ENCODE results near the gene STRAP.

Gene STRAP

DNA sequence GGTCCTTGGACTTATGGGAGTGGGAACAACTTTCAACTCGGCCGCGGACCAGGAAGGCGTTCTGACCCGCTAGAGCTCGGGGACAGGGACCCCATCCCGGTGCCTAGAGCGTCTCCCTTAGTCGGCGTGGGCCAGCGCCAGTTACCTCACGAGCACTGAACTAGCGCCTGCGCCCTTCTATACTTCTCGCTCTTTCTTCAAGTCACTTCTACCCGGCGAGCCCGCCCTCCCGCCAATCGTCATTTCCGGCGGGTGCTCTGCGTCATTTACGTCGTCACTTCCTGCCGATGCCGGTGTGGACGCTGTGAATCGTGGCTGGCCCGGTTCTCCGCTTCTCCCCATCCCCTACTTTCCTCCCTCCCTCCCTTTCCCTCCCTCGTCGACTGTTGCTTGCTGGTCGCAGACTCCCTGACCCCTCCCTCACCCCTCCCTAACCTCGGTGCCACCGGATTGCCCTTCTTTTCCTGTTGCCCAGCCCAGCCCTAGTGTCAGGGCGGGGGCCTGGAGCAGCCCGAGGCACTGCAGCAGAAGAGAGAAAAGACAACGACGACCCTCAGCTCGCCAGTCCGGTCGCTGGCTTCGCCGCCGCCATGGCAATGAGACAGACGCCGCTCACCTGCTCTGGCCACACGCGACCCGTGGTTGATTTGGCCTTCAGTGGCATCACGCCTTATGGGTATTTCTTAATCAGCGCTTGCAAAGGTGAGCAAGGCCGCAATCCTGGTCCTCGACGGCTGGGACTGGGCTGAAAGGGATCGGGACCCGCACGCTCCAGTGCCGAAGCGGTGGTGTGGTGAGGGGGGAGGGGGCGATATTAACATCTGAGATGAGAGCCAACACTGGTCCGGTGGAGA is at the start of gene STRAP:
Gene STRAP (plus strand): TSS at position 270 of the 854 bp plus-strand sequence. CDS start 321 bp downstream, at position 591.
- peak; percentile 90 for DNase-seq (ENCODE audit: low read depth)

DNA sequence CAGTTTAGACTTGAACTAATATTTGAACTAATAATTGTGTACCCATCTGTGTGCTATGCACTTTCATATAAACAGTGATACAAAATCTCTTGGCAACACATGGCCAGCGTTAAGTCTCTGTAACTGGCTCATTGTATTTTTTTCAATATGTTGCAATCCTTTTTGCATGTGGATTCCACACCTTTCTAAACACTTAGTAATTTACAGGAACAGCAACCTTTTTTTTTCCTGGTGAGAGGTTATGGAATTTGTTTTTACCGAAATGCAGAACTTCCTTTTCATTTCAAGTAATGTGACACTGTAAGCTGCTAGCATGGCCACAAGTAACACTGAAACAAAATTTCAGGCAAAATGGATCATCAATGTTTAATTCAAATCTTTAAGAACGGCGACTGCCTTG is 47.6 kb upstream of the STRAP start:
- no peak for DNase-seq (ENCODE audit: low read depth)

DNA sequence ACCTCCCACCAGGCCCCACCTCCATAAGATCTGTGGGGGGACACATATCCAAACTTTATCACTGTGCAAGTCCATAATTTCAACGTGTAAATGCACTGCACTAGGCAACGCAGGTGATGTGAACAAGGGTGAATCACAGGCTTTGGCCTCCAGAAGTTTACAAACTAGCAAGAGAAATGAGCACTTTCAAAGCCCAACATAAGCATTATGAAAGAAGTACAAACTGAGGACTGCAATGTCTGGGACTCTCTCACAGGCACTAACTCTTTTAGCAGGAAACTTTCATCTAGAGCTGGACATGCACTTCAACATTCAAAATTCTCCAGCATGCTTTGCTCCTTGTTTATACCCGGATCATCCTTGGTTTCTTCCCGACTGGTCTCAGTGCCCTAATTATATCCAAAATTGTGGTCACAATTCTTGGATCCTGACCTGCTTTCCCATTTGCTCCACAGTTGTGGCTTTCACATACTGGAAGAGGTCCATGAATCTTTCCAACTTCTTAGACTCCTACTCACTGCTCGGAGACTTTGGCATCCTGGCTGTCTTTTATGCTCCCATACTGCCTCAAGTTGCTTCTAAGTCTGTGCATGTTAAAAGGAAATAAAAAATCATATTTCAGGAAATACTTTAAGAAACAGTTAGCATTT is 44.9 kb upstream of the STRAP start:
- DNase-seq (ENCODE audit: low read depth), result no peak

DNA sequence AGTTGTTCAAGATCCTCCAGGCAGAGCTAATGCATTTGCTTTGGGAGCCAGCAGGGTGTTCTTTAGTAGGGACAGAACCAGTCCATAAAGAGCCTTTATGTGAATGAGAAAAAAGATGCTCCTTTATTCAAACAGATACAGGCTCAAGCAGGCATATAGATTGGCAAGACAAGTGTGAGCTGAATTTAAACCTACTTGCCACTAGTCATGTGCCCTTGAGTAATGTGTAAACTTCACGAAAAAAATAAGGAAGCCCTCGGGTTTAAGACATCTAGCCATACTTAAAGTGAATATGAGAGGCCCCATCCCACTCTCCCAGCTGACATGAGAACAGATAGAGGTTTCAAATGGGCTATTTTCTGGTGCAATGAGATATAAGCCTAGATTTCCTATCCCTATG is 43.1 kb upstream of the STRAP start:
- DNase-seq (ENCODE audit: low read depth), result no peak

DNA sequence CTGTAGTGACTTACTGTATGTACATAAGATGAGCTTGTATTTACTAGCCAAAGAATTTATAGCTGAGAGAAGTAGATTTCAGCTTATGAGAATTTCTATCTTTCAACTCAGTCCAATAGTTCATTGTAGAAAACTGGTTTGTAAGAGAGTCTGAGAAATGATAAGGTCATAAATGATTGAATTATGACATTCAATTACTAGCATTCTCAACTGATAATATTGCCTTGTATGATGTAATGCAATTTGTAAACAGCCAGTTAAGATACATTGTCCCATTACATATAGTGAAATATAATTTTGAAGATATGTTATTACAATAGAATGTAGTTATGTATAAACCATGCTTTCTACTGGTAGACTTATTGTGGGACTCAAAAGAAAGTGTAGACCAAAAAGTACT is 42.5 kb upstream of the STRAP start:
- no peak for DNase-seq (ENCODE audit: low read depth)

GRCh38 chr12:15842108-15842507 is 40.1 kb upstream of the STRAP start:
- peak; percentile 70 for DNase-seq (ENCODE audit: low read depth)

GRCh38 chr12:15846887-15847286 is 35.3 kb upstream of the STRAP start:
- DNase-seq (ENCODE audit: low read depth), result no peak

DNA sequence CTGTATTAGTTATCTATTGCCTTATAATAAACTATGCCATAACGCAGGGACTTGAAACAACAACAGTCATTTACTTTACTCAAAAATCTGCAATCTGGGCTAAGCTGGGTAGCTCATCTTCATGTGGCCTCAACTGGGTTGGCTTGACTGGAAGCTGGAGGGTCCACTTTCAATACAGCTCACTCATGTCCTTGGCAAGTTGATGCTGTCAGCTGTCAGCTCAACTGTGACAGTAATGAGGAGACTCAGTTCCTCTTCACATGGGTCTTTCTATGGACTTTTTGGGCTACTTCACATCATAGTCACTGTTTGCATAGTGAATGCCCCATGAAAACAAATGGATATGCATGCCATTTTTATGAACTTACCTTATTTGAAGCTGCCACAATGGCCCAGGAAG is 33.6 kb upstream of the STRAP start:
- no peak for DNase-seq (ENCODE audit: low read depth)

GRCh38 chr12:15851045-15851620 is 31.1 kb upstream of the STRAP start:
- DNase-seq (ENCODE audit: low read depth), result no peak

DNA sequence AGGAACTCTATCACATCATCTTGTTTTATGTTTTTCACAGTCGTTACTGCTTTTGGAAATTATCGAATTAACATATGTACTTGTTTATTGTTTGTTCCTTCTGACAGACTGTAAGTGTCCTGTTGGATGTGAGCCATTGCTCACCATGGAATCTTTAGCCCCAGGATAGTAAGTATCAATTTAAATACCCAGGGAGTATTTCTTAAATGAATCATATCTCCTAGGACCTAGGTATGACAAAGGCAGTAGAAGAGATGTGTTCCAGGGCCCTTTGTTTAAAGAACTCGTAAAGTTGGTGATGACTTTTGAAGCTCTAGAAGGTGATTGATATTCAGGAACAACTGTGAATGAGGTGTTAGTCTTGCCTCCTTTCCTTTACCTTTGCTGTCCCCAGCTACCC is 30.3 kb upstream of the STRAP start:
- no peak for DNase-seq (ENCODE audit: low read depth)

- no peak for DNase-seq (ENCODE audit: low read depth)
These were observed 29.8 kb upstream of the STRAP start for GRCh38 chr12:15852383-15852782.

DNA sequence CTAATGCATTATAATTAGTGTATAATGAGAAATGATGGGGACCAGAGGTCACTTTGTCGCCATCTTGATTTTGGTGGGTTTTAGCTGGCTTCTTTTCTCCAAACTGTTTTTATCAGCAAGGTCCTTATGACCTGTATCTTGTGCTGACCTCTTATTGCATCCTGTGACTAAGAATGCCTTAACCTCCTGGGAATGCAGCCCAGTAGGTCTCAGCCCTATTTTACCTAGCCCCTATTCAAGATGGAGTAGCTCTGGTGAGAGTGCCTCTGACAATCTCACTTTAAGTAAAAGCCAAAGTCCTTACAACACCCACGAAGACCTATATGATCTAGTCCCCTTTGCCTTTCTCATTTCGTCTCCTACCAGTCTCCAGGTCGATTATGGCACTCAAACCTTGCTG is 28.3 kb upstream of the STRAP start:
- DNase-seq (ENCODE audit: low read depth), result no peak

- no peak for DNase-seq (ENCODE audit: low read depth)
These were observed 27.3 kb upstream of the STRAP start for GRCh38 chr12:15854916-15855315.

DNA sequence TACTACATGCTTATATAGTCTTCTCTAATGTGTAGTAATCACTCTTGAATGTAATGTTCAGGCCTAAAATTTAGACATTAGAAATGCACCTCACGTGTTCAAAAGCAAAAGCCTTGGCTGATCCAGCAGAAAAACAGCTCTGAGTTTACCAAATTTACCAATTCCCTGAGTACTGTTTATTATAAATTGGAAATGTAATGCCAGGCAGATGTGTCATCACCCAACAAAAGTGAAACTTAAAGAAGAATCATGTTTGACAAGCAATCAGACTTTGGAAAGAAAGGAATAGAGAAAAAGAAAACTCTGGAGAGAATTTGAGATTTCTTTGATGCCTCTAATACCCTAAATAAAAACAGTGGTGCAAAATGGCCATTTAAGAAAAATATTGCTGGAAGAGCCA is 26.5 kb upstream of the STRAP start:
- no peak for DNase-seq (ENCODE audit: low read depth)

DNA sequence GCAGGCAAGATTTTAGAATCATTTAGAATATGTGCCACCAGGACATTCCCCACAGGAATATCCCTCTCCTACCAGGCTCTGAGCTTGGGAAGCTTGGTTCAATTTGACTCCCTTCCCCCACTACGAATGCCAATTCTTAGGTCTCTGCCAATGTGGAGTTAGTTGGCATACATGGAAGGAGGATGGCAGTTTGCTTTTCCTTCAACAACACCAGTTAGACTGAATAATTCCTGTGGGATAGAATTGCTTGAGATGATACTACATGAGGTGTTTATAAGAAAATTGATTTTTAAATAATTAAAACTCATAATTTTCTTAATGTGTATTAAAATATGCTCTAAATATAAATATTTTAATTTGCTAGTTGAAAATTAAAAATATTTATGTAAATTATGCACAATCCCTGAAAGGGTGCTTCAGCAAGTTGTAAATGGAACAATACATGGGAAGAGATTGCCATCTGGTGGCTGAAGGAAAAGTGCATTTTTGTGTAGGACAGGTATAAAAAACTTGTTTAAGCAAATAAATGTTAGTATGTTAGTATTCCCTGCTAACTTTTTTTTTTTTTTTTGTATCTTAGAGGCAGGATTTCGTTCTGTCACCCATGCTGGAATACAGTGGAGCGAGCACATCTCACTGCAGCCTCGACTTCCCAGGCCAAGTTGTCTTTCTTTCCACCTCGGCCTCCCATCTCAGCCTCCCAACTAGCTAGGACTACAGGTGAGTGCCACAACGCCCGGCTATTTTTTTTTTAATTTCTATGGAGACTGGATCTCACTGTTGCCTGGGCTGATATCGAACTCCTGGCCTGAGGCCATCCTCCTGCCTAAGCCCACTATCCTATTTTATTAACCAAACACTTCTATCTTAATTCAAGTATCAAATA is 25.8 kb upstream of the STRAP start:
- peak; percentile 37 for DNase-seq (ENCODE audit: low read depth)

GRCh38 chr12:15858353-15858752 is 23.8 kb upstream of the STRAP start:
- DNase-seq (ENCODE audit: low read depth), result no peak

DNA sequence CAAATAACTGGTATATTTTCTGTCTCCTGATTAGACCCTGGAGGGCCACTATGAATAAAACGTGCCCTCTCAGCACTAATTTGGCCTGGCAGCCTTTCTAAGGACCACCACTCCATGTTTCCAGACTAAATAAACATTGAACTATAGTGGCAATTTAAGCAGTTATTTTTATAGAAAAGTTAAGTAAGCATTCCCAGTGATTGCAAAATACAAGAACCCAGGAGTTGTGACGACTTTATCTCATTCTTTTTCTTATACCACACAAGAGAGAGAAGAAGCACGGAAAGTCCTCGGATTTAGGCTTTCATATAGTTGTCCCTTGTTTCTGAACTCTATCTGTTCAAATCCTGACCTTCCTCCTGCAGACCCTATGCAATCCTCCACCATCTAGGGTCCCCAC is 23.1 kb upstream of the STRAP start:
- DNase-seq (ENCODE audit: low read depth), result no peak

GRCh38 chr12:15861404-15861803 is 20.8 kb upstream of the STRAP start:
- no peak for DNase-seq (ENCODE audit: low read depth)

GRCh38 chr12:15862840-15863239 is 19.3 kb upstream of the STRAP start:
- no peak for DNase-seq (ENCODE audit: low read depth)

GRCh38 chr12:15863372-15863771 is 18.8 kb upstream of the STRAP start:
- DNase-seq (ENCODE audit: low read depth), result no peak

- DNase-seq (ENCODE audit: low read depth), result no peak
These were observed 18.2 kb upstream of the STRAP start for GRCh38 chr12:15863984-15864383.

- DNase-seq (ENCODE audit: low read depth), result no peak
These were observed 14.0 kb upstream of the STRAP start for GRCh38 chr12:15868186-15868585.

Measured in non-pigmented ciliary epithelial cell (primary cell).